Kidney epithelial cell (primary cell): ENCODE results near the gene ABCA8. TPM values are rescaled to one million over a fixed set of nuclear protein-coding genes. Genes with fewer than 3 reads are reported as not detected.
A peak's percentile ranks its signal among the peaks of the same experiment; 100 is the strongest.

Experiments used
- DNase-seq: peaks from one replicate; pipeline ENCODE4 v3.0.0-alpha.2; 2010; ENCODE audit warnings: low read depth
- H3K27me3 ChIP-seq: 2 replicates; pipeline ENCODE4 v1.6.0; 2011; ENCODE audit warnings: low read length; ENCODE audit not compliant: control insufficient read depth, insufficient read depth
- H3K36me3 ChIP-seq: 2 replicates; pipeline ENCODE4 v1.5.1; 2011; ENCODE audit warnings: low read length; ENCODE audit not compliant: control insufficient read depth, insufficient read depth
- H3K4me3 ChIP-seq: 2 replicates; pipeline ENCODE4 v1.5.1; 2011; ENCODE audit warnings: low read depth, mild to moderate bottlenecking, control low read depth, low read length
- total RNA-seq: library from RNA; depleted of rRNA; stranded (reverse); fragments of >200 nt; gene quantifications from 2 replicates; pipeline ENCODE4 v1.2.3, GENCODE V29; 2015
- TF ChIP-seq, protein P1 (sequence below): IDR thresholded peaks from 2 replicates; pipeline ENCODE4 v1.5.1; 2011; ENCODE audit warnings: mild to moderate bottlenecking, moderate library complexity, low read length, control low read depth, inconsistent platforms; ENCODE audit not compliant: insufficient read depth, poor library complexity, severe bottlenecking

The ABCA8 gene
- total RNA-seq, 1 donor from 2014 or later = not detected

DNA sequence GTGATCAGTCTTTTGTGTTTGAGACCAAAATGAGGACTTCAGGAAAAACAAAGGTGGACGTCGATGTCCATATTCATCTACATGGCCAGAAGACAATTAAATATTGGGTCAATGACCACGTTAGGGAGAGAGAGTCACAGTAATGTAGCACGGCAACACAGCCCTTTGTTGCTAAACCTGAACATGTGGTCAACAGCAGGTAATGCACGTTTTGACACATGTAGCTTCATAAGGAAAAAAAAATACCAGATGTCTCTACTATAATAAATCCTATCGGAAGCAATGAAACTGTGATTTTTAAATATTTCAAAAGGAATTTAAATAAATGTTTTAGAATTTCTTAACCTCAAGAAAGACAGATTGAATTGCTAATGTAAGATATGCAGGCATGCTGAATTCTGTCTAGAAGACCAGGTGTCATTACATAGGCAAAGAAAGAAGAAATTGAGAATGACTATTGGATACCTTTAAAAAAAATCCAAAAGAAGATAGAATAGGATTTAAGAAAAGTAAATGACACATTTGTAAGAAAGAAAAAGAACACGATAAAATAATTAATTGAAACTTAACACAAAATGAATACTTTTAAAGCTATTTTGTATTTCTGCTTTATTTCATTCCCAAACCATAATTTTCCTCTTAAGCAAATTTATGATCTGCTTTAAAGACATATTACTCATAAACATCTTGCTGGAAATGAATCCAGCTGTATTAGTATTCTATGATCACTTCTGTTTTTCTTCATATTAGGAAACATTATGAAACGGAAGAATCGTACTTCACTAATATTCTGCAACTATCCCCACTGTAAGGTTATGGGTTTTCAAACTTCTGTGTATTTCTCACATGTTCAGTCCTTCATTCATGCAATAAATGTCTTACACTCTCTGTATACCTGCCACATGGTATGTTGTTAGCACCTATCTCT is 30.1 kb downstream of the ABCA8 start:
- no peak overlapping the region for H3K4me3 ChIP-seq
- H3K36me3 ChIP-seq = no peaks in the 10 kb centered on the region
- TF ChIP-seq, protein P1, sequence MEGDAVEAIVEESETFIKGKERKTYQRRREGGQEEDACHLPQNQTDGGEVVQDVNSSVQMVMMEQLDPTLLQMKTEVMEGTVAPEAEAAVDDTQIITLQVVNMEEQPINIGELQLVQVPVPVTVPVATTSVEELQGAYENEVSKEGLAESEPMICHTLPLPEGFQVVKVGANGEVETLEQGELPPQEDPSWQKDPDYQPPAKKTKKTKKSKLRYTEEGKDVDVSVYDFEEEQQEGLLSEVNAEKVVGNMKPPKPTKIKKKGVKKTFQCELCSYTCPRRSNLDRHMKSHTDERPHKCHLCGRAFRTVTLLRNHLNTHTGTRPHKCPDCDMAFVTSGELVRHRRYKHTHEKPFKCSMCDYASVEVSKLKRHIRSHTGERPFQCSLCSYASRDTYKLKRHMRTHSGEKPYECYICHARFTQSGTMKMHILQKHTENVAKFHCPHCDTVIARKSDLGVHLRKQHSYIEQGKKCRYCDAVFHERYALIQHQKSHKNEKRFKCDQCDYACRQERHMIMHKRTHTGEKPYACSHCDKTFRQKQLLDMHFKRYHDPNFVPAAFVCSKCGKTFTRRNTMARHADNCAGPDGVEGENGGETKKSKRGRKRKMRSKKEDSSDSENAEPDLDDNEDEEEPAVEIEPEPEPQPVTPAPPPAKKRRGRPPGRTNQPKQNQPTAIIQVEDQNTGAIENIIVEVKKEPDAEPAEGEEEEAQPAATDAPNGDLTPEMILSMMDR = no peak
- H3K27me3 ChIP-seq = no peaks in the 10 kb centered on the region
- DNase-seq = no peak

DNA sequence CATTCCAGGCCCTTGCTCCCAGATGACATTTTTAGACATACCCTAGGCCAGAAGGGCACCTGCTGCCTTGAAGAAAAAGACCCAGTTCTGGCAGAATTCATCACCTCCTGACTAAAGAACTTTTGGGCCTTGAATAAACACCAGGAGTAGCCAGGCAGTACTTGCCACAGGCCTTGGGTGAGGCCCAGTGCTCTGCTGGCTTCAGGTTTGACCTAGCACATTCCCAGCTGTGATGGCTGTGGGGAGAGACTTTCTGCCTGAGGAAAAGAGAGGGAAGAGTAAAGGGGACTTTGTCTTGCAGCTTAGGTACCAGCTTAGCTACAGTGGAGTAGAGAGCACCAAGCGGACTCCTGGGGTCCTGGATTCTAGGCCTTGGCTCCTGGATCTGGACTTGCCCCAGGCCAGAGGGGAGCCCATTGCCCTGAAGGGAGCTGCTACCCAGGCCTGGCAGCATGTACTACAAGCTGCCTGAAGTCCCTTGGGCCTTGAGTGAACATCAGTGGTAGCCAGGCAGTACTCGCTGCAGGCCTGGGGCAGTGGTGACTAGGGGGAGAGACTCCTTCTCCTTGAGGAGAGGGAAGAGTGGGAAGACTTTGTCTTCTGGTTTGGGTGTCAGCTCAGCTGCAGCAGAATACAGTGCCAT is 44.3 kb downstream of the ABCA8 start:
- Histone ChIP-seq H3K36me3 (no peaks in the 10 kb centered on the region), H3K27me3 (no peaks in the 10 kb centered on the region), H3K4me3 (no peak overlapping the region)
- TF ChIP-seq, protein P1 = no peak
- DNase-seq = no peak

DNA sequence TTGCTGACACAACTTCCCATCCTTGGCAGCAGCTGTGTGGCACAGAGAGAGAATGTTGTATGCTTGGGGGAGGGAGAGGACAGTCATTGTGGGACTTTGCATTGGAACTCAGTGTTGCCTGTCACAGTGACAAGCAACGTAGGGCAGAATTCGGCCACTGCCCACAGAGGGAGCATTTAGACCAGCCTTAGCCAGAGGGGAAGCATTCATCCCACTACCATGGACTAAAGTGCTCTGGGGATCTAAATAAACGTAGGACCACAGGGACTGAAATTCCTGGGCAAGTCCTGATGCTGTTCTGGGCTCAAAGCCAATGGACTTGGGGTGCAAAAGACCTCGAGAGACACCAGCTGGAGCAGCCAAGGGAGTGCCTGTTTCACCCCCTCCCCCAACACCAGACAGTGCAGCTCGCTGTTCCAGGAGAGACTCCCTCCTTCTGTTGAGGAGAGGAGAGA is 44.9 kb downstream of the ABCA8 start:
- TF ChIP-seq, protein P1 = no peak
- DNase-seq = no peak
- Histone ChIP-seq H3K36me3 (no peaks in the 10 kb centered on the region), H3K4me3 (no peak overlapping the region), H3K27me3 (no peaks in the 10 kb centered on the region)

DNA sequence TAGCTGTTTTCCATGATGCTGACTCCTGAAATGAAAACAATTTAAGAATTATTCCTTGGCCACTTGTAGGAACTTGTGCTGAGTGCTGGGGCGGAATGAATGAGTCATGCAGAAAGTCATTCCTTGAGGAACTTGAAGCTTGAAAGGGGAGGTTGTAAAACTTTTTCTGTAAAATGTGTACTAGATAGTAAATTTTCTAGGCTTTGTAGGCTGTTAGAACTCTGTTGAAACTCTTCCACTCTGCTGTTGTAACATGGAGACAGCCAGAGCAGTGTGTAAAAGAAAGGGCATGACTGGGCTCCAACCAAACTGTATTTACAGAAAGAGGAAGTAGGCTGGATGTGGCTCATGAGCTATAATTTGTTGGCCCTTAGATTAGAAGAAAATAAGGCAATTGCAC is 46.1 kb downstream of the ABCA8 start:
- H3K4me3 ChIP-seq = no peak overlapping the region
- TF ChIP-seq, protein P1 = no peak
- no peaks in the 10 kb centered on the region for H3K36me3 ChIP-seq
- DNase-seq = peak; percentile 94
- no peaks in the 10 kb centered on the region for H3K27me3 ChIP-seq

DNA sequence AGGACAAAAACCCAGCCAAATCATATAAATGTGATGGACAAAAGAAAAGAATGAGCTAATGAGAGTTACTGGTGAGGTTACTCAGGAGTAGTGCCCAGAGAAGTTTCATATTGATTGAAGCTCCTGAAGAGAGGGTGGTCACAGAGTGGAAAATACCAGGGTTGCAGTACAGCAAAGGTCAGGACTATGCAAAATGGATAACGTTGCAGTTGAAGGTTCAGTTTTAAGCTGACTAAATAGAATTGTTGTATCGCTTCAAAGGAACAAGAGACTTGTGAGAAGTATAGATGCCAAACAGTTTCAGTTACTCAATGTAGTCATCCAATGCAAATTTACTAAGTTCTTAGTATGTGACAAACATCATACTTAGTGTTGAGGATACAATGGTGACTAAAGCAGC is 47.1 kb downstream of the ABCA8 start:
- Histone ChIP-seq H3K36me3 (no peaks in the 10 kb centered on the region), H3K4me3 (no peak overlapping the region), H3K27me3 (no peaks in the 10 kb centered on the region)
- no peak for DNase-seq
- TF ChIP-seq, protein P1 = no peak

DNA sequence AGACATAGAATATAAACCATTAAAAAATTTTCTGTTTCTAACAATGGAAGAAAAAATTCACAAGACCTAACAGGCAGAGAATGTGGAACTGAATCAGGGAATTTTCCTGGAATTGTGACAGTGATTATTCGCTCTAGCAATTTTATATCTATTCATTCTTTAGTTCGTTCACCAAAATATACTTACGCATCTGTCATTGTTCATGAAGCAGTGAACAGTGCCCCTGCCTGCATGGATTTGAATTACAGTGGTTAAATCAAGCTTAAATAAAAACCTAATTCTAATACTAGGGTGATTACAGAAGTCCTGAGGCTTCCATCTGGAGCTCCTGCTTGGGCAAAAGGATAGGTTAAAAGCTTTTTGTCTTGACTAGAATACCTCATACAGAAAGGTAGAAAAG is 48.6 kb downstream of the ABCA8 start:
- TF ChIP-seq, protein P1 = peak; percentile 52
- Histone ChIP-seq H3K4me3 (no peak overlapping the region), H3K27me3 (no peaks in the 10 kb centered on the region), H3K36me3 (no peaks in the 10 kb centered on the region)
- DNase-seq = no peak
